HEK293T (cell line): ENCODE results near the gene MCRIP2.

Experiments used
- CTCF ChIA-PET: fragments of 350-600 bp; formaldehyde crosslinking; extraction: SDS; loops from one replicate; lab custom pipeline; 2021; ENCODE audit warnings: antibody characterized with exemption, inconsistent platforms; lab: Yijun Ruan, JAX
- POLR2A ChIA-PET: fragments of 350-600 bp; formaldehyde crosslinking; extraction: SDS; loops from one replicate; lab custom pipeline; 2020; ENCODE audit warnings: antibody characterized with exemption, inconsistent platforms; lab: Yijun Ruan, JAX
- DNase-seq: peaks from one replicate; pipeline ENCODE4 v3.0.0; 2012; ENCODE audit warnings: mixed read lengths; ENCODE audit errors: extremely low spot score
- ARNT ChIP-seq: fragments of 450-650 bp; IDR thresholded peaks from 2 replicates; pipeline ENCODE4 v1.6.1; 2017; ENCODE audit warnings: mild to moderate bottlenecking
- BHLHE40 ChIP-seq: fragments of 450-650 bp; IDR thresholded peaks from 2 replicates; pipeline ENCODE4 v1.6.1; 2016; ENCODE audit warnings: mild to moderate bottlenecking, moderate library complexity, borderline replicate concordance
- CTBP1 ChIP-seq: fragments of 450-650 bp; IDR thresholded peaks from 2 replicates; pipeline ENCODE4 v1.6.1; 2016; ENCODE audit warnings: borderline replicate concordance
- ELF4 ChIP-seq: fragments of 450-650 bp; IDR thresholded peaks from 2 replicates; pipeline ENCODE4 v1.6.1; 2017; ENCODE audit warnings: antibody characterized with exemption
- FOXA1 ChIP-seq: fragments of 450-650 bp; IDR thresholded peaks from 2 replicates; pipeline ENCODE4 v1.6.1; 2016; ENCODE audit warnings: mild to moderate bottlenecking
- FOXK2 ChIP-seq: fragments of 450-650 bp; IDR thresholded peaks from 2 replicates; pipeline ENCODE4 v1.6.1; 2016; ENCODE audit warnings: mild to moderate bottlenecking
- FOXM1 ChIP-seq: fragments of 450-650 bp; IDR thresholded peaks from 2 replicates; pipeline ENCODE4 v1.6.1; 2017; ENCODE audit warnings: mild to moderate bottlenecking, borderline replicate concordance
- HDGF ChIP-seq: fragments of 450-650 bp; IDR thresholded peaks from 2 replicates; pipeline ENCODE4 v1.6.1; 2017; ENCODE audit warnings: antibody characterized with exemption, borderline replicate concordance
- L3MBTL2 ChIP-seq: fragments of 450-650 bp; conservative IDR thresholded peaks from 2 replicates; pipeline ENCODE4 v1.6.1; 2016; ENCODE audit warnings: mild to moderate bottlenecking
- LEF1 ChIP-seq: fragments of 450-650 bp; IDR thresholded peaks from 2 replicates; pipeline ENCODE4 v1.6.1; 2017; ENCODE audit warnings: mild to moderate bottlenecking, borderline replicate concordance
- NFRKB ChIP-seq: fragments of 450-650 bp; IDR thresholded peaks from 2 replicates; pipeline ENCODE4 v1.6.1; 2016; ENCODE audit warnings: mild to moderate bottlenecking, moderate library complexity
- PKNOX1 ChIP-seq: fragments of 450-650 bp; IDR thresholded peaks from 2 replicates; pipeline ENCODE4 v1.6.1; 2016
- SP1 ChIP-seq: fragments of 450-650 bp; IDR thresholded peaks from 2 replicates; pipeline ENCODE4 v1.6.1; 2017
- SUZ12 ChIP-seq: fragments of 450-650 bp; IDR thresholded peaks from 2 replicates; pipeline ENCODE4 v1.6.1; 2016; ENCODE audit warnings: mild to moderate bottlenecking
- TARDBP ChIP-seq: fragments of 450-650 bp; IDR thresholded peaks from 2 replicates; pipeline ENCODE4 v1.6.1; 2016
- ZNF384 ChIP-seq: fragments of 450-650 bp; IDR thresholded peaks from 2 replicates; pipeline ENCODE4 v1.6.1; 2016

The MCRIP2 gene

GRCh38 chr16:671353-672131 lies 29.9 kb downstream of the MCRIP2 start:
- ChIA-PET CTCF (no interaction called here), POLR2A (interaction anchor here (1.1 to 2.1 kb wide), 2 partner anchors 10 to 24 kb away, joined by 3 to 9 read pairs; partner anchors contain the start of gene STUB1)
- TF ChIP-seq CTBP1 = no peak
- TF ChIP-seq SUZ12 = no peak
- no peak for TF ChIP-seq LEF1
- TF ChIP-seq NFRKB = no peak
- no peak for TF ChIP-seq TARDBP
- TF ChIP-seq BHLHE40 = no peak
- no peak for TF ChIP-seq PKNOX1
- no peak for TF ChIP-seq FOXM1
- no peak for TF ChIP-seq L3MBTL2
- TF ChIP-seq HDGF = no peak
- no peak for TF ChIP-seq FOXA1
- TF ChIP-seq SP1 = no peak
- no peak for TF ChIP-seq ARNT
- TF ChIP-seq ZNF384 = no peak
- no peak for TF ChIP-seq ELF4
- DNase-seq = no peak

GRCh38 chr16:672371-672770 lies 30.7 kb downstream of the MCRIP2 start:
- TF ChIP-seq ELF4 = no peak
- no peak for TF ChIP-seq FOXK2
- TF ChIP-seq FOXA1 = no peak
- DNase-seq = no peak
- ChIA-PET CTCF (no interaction called here), POLR2A (interaction anchor here (2.1 kb wide), 1 partner anchor 9 kb away, joined by 9 read pairs; the partner anchor contains the start of gene STUB1)

- ChIA-PET CTCF (no interaction called here), POLR2A (interaction anchor here (0.6 to 2.1 kb wide), 5 partner anchors 8 to 289 kb away, joined by 3 to 9 read pairs (median 3); partner anchors contain the start of gene STUB1)
- TF ChIP-seq BHLHE40 (no peak), LEF1 (no peak), FOXA1 (no peak), SP1 (no peak), ARNT (no peak), CTBP1 (no peak), ZNF384 (no peak), TARDBP (no peak), ELF4 (no peak), FOXK2 (no peak), HDGF (no peak), PKNOX1 (no peak), NFRKB (no peak), L3MBTL2 (no peak), FOXM1 (no peak), SUZ12 (no peak)
- DNase-seq = no peak
Measured at GRCh38 chr16:672851-673250, 31.2 kb downstream of the MCRIP2 start.

- TF ChIP-seq ZNF384 (no peak), FOXA1 (no peak), BHLHE40 (no peak), FOXK2 (no peak), HDGF (no peak), FOXM1 (no peak), ELF4 (no peak), TARDBP (no peak)
- POLR2A ChIA-PET = interaction anchor here (0.6 to 2.1 kb wide), 5 partner anchors 8 to 289 kb away, joined by 3 to 9 read pairs (median 3); partner anchors contain the start of gene STUB1
- no peak for DNase-seq
- CTCF ChIA-PET = no interaction called here
Measured at GRCh38 chr16:673399-673991, 31.9 kb downstream of the MCRIP2 start.

- no peak for TF ChIP-seq HDGF
- TF ChIP-seq L3MBTL2 = no peak
- TF ChIP-seq NFRKB = no peak
- TF ChIP-seq TARDBP = no peak
- no peak for TF ChIP-seq ARNT
- TF ChIP-seq FOXM1 = no peak
- no peak for TF ChIP-seq CTBP1
- no peak for TF ChIP-seq PKNOX1
- no peak for TF ChIP-seq SP1
- TF ChIP-seq BHLHE40 = no peak
- no peak for TF ChIP-seq ELF4
- TF ChIP-seq FOXA1 = no peak
- POLR2A ChIA-PET = interaction anchor here (0.6 to 2.2 kb wide), 2 partner anchors 10 to 15 kb away, joined by 3 to 6 read pairs; partner anchors contain the start of gene JMJD8
- CTCF ChIA-PET = no interaction called here
- no peak for DNase-seq
Measured at GRCh38 chr16:674214-674881, 32.7 kb downstream of the MCRIP2 start.
